Mesothelial cell of epicardium (in vitro differentiated cells): ENCODE data around the gene RPL7L1. TPM values are rescaled to one million over a fixed set of nuclear protein-coding genes. Genes with fewer than 3 reads are reported as not detected.

Experiments used
- DNase-seq, 2 experiments: peaks; one replicate each; pipeline ENCODE4 v3.0.0; 2021; ENCODE audit warnings: low spot score in 2 of 2; ENCODE audit not compliant: unreplicated experiment in 2 of 2
- H3K27ac Mint-ChIP-seq: 2 replicates; pipeline ENCODE4 v1.8.0; 2021; ENCODE audit warnings: mixed read lengths
- H3K27me3 Mint-ChIP-seq: 2 replicates; pipeline ENCODE4 v1.8.0; 2021; ENCODE audit warnings: low read depth, mixed read lengths
- H3K36me3 Mint-ChIP-seq: 2 replicates; pipeline ENCODE4 v1.8.0; 2021; ENCODE audit warnings: mixed read lengths
- H3K4me1 Mint-ChIP-seq: 2 replicates; pipeline ENCODE4 v1.8.0; 2021; ENCODE audit warnings: mixed read lengths
- H3K4me3 Mint-ChIP-seq: 2 replicates; pipeline ENCODE4 v1.8.0; 2021; ENCODE audit warnings: mild to moderate bottlenecking, moderate library complexity, mixed read lengths
- H3K9me3 Mint-ChIP-seq: 2 replicates; pipeline ENCODE4 v1.8.0; 2021; ENCODE audit warnings: mixed read lengths
- total RNA-seq: library from RNA; stranded (reverse); gene quantifications from 3 replicates; pipeline ENCODE4 v1.2.1, GENCODE V29; 2021
- TF ChIP-seq, protein P1 (sequence below): fragments of 200-600 bp; sonication (generic); IDR thresholded peaks from one replicate; pipeline ENCODE4 v1.5.0; 2021; ENCODE audit warnings: antibody characterized with exemption; ENCODE audit not compliant: unreplicated experiment

RPL7L1 gene
- total RNA-seq, 1 donor from 2014 or later = 89.2 TPM

DNA sequence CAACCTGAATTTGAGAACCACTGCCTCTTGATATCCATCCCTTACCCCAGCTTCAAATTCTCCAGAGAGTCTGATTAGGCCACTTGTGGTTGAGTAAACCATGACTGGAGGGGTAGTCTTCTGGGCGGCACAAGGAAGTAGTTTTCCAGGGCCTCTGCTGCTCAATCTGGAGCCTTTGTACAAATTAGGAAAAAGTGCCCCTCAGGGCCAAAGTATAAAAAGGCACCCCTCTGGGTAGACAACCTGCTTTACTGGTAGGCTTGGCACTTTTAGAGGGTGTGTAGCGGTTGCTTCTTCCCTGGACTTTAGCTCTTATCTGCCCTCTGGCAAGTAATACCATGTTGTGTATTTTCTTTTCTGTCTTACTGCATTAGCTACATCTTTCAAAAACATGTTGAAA, 32.9 kb upstream of the RPL7L1 start:
- Mint-ChIP-seq H3K4me3 (no peak overlapping the region), H3K27ac (no peak overlapping the region), H3K9me3 (no peaks in the 10 kb centered on the region), H3K36me3 (peaks cover 11% of the 10 kb centered on the region), H3K4me1 (peaks cover 4% of the 10 kb centered on the region), H3K27me3 (no peaks in the 10 kb centered on the region)
- TF ChIP-seq, protein P1, sequence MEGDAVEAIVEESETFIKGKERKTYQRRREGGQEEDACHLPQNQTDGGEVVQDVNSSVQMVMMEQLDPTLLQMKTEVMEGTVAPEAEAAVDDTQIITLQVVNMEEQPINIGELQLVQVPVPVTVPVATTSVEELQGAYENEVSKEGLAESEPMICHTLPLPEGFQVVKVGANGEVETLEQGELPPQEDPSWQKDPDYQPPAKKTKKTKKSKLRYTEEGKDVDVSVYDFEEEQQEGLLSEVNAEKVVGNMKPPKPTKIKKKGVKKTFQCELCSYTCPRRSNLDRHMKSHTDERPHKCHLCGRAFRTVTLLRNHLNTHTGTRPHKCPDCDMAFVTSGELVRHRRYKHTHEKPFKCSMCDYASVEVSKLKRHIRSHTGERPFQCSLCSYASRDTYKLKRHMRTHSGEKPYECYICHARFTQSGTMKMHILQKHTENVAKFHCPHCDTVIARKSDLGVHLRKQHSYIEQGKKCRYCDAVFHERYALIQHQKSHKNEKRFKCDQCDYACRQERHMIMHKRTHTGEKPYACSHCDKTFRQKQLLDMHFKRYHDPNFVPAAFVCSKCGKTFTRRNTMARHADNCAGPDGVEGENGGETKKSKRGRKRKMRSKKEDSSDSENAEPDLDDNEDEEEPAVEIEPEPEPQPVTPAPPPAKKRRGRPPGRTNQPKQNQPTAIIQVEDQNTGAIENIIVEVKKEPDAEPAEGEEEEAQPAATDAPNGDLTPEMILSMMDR = no peak
- DNase-seq = no peak

DNA sequence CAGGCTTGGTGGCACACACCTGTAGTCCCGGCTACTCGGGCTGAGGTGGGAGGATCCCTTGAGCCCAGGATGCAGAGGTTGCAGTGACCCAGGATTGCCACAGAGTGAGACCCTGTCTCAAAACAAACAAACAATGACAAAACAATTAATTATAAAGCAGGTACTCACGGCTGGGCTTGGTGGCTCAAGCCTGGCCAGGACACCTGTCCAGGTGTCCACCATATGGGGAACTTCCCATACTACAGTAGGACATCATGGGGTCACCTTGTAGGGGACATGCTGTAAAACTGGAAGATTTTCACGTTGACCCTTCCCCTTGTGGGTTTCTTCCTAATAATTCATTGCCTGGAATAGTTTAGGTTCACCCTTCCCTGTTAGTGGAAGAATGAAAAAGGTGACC, 30.7 kb upstream of the RPL7L1 start:
- Mint-ChIP-seq H3K27me3 (no peaks in the 10 kb centered on the region), H3K4me1 (peaks cover 4% of the 10 kb centered on the region), H3K4me3 (no peak overlapping the region), H3K36me3 (peaks cover 13% of the 10 kb centered on the region), H3K9me3 (no peaks in the 10 kb centered on the region), H3K27ac (no peak overlapping the region)
- no peak for DNase-seq
- TF ChIP-seq, protein P1 = no peak

GRCh38 chr6:42851599-42851998, 27.8 kb upstream of the RPL7L1 start:
- DNase-seq = no peak
- peaks cover 13% of the 10 kb centered on the region for H3K36me3 Mint-ChIP-seq
- no peak overlapping the region for H3K27ac Mint-ChIP-seq
- H3K4me1 Mint-ChIP-seq = no peaks in the 10 kb centered on the region
- TF ChIP-seq, protein P1 = no peak
- H3K4me3 Mint-ChIP-seq = no peak overlapping the region
- H3K27me3 Mint-ChIP-seq = no peaks in the 10 kb centered on the region
- H3K9me3 Mint-ChIP-seq = no peaks in the 10 kb centered on the region

- DNase-seq = no peak
- Mint-ChIP-seq H3K9me3 (no peaks in the 10 kb centered on the region), H3K4me1 (no peaks in the 10 kb centered on the region), H3K27ac (no peak overlapping the region), H3K36me3 (peaks cover 34% of the 10 kb centered on the region), H3K27me3 (no peaks in the 10 kb centered on the region), H3K4me3 (no peak overlapping the region)
- TF ChIP-seq, protein P1 = no peak
These were observed 19.4 kb upstream of the RPL7L1 start for GRCh38 chr6:42860036-42860435.

DNA sequence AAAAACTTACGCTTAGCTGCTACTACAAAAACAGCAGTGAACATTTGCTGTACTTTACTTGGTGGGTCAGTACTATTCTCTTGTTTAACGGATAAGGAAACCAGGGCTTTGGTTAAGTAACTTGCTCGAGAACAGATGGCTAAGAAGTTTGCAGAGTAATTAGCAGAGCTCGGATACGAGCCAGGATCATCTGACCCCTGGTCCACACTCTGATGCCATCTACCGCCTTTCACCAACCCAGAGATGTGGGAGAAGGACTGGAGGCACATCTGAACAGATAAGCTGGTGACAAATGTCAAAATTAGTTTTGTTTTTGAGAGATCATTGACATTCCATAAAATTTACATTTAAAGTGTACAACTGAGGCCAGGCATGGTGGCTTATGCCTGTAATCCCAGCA, 18.9 kb upstream of the RPL7L1 start:
- Mint-ChIP-seq H3K36me3 (peaks cover 34% of the 10 kb centered on the region), H3K9me3 (no peaks in the 10 kb centered on the region), H3K4me1 (no peaks in the 10 kb centered on the region), H3K4me3 (no peak overlapping the region), H3K27ac (no peak overlapping the region), H3K27me3 (no peaks in the 10 kb centered on the region)
- TF ChIP-seq, protein P1 = no peak
- no peak for DNase-seq

- Mint-ChIP-seq H3K27me3 (no peaks in the 10 kb centered on the region), H3K4me1 (no peaks in the 10 kb centered on the region), H3K9me3 (no peaks in the 10 kb centered on the region), H3K4me3 (no peak overlapping the region), H3K27ac (no peak overlapping the region), H3K36me3 (peaks cover 31% of the 10 kb centered on the region)
- TF ChIP-seq, protein P1 = no peak
- no peak for DNase-seq
These were observed 14.8 kb upstream of the RPL7L1 start for GRCh38 chr6:42864602-42865001.
